ENCODE results near the gene SMS.

DNA sequence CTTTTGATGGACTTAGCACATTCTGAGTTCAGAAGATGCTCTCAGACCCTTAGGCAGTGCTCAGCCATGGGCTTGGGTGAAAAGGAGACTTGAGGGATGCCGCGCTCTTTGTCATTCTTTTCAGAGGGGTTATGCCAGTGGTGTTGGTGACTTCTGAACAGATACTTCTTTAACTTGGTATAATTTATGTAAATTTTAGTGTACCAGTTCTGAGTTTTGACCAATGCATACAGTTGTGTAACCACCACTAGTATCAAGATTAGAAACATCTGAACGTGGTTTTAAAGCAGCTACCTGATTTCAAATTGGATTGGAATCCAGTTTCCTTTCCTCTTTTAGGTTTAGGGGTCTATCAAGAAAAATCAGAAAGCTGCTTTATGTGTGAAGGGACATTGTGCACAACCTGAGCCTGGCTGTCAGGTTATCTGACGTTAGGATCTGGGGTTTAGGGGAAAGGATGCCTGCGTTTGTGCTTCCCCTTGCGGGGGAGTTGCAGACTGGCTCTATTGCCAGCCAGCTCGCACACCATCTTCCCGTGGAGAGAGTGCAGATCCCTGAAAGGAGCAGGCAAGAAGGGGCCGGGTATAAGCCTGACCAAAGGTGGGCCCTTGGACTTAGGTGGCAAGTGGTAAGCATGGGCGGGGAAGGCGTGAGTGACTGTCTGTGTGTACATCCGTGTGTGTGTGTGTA, 19.0 kb downstream of the SMS start:
- TF ChIP-seq, protein P1, sequence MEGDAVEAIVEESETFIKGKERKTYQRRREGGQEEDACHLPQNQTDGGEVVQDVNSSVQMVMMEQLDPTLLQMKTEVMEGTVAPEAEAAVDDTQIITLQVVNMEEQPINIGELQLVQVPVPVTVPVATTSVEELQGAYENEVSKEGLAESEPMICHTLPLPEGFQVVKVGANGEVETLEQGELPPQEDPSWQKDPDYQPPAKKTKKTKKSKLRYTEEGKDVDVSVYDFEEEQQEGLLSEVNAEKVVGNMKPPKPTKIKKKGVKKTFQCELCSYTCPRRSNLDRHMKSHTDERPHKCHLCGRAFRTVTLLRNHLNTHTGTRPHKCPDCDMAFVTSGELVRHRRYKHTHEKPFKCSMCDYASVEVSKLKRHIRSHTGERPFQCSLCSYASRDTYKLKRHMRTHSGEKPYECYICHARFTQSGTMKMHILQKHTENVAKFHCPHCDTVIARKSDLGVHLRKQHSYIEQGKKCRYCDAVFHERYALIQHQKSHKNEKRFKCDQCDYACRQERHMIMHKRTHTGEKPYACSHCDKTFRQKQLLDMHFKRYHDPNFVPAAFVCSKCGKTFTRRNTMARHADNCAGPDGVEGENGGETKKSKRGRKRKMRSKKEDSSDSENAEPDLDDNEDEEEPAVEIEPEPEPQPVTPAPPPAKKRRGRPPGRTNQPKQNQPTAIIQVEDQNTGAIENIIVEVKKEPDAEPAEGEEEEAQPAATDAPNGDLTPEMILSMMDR (conservative IDR thresholded peaks at IDR 0.05; ENCODE audit: low read length): no peak
- TF ChIP-seq EZH2phosphoT487 (IDR thresholded peaks at IDR 0.05; ENCODE audit: borderline replicate concordance, low read depth, low read length): no peak

Measured in OCI-LY7 (cell line).